ENCODE measurements around the gene INTS6. TPM values are rescaled to one million over a fixed set of nuclear protein-coding genes. Genes with fewer than 3 reads are reported as not detected.

The INTS6 gene
- 44.5 and 68.7 TPM in 2 replicates for total RNA-seq

GRCh38 chr13:51452361-51453206, at the start of gene INTS6:
INTS6 (minus strand) TSS chr13:51453036; CDS start chr13:51452525, 511 bp downstream.
- TF ChIP-seq CTCF (IDR thresholded peaks at IDR 0.05; ENCODE audit: insufficient read depth, low read length, severe bottlenecking) = no peak
- peak within 1 kb of the TSS; percentile 90 for H3K4me3 ChIP-seq (ENCODE audit: low read depth, low read length)
- peaks cover 12% of the 10 kb centered on the region for H3K36me3 ChIP-seq (ENCODE audit: control insufficient read depth, insufficient read depth, low read length)
- DNase-seq (ENCODE audit: low read depth) (peak; percentile 95), FAIRE-seq (no peak)
- no peaks in the 10 kb centered on the region for H3K27me3 ChIP-seq (ENCODE audit: control insufficient read depth, insufficient read depth, low read length)

GRCh38 chr13:51502153-51502651, 49.4 kb upstream of the INTS6 start:
- no peak for FAIRE-seq
- Histone ChIP-seq H3K27me3 (ENCODE audit: control insufficient read depth, insufficient read depth, low read length) (no peaks in the 10 kb centered on the region), H3K36me3 (ENCODE audit: control insufficient read depth, insufficient read depth, low read length) (no peaks in the 10 kb centered on the region), H3K4me3 (ENCODE audit: low read depth, low read length) (no peak overlapping the region)
- peak; percentile 79 for DNase-seq (ENCODE audit: low read depth)
- no peak for TF ChIP-seq CTCF (IDR thresholded peaks at IDR 0.05; ENCODE audit: insufficient read depth, low read length, severe bottlenecking)

- Histone ChIP-seq H3K4me3 (ENCODE audit: low read depth, low read length) (no peak overlapping the region), H3K27me3 (ENCODE audit: control insufficient read depth, insufficient read depth, low read length) (no peaks in the 10 kb centered on the region), H3K36me3 (ENCODE audit: control insufficient read depth, insufficient read depth, low read length) (no peaks in the 10 kb centered on the region)
- TF ChIP-seq CTCF (IDR thresholded peaks at IDR 0.05; ENCODE audit: insufficient read depth, low read length, severe bottlenecking) = no peak
- peak; percentile 75 for DNase-seq (ENCODE audit: low read depth)
- FAIRE-seq = no peak
Observed at GRCh38 chr13:51501592-51502152, 48.8 kb upstream of the INTS6 start.

- no peak for TF ChIP-seq CTCF (IDR thresholded peaks at IDR 0.05; ENCODE audit: insufficient read depth, low read length, severe bottlenecking)
- H3K4me3 ChIP-seq (ENCODE audit: low read depth, low read length) = no peak overlapping the region
- no peaks in the 10 kb centered on the region for H3K36me3 ChIP-seq (ENCODE audit: control insufficient read depth, insufficient read depth, low read length)
- DNase-seq (ENCODE audit: low read depth) = no peak
- no peak for FAIRE-seq
- no peaks in the 10 kb centered on the region for H3K27me3 ChIP-seq (ENCODE audit: control insufficient read depth, insufficient read depth, low read length)
Observed at GRCh38 chr13:51501096-51501495, 48.3 kb upstream of the INTS6 start.

- H3K36me3 ChIP-seq (ENCODE audit: control insufficient read depth, insufficient read depth, low read length) = no peaks in the 10 kb centered on the region
- DNase-seq (ENCODE audit: low read depth) = no peak
- no peak for FAIRE-seq
- no peak overlapping the region for H3K4me3 ChIP-seq (ENCODE audit: low read depth, low read length)
- TF ChIP-seq CTCF (IDR thresholded peaks at IDR 0.05; ENCODE audit: insufficient read depth, low read length, severe bottlenecking) = no peak
- no peaks in the 10 kb centered on the region for H3K27me3 ChIP-seq (ENCODE audit: control insufficient read depth, insufficient read depth, low read length)
Observed at GRCh38 chr13:51500687-51501086, 47.9 kb upstream of the INTS6 start.

Data from bronchial epithelial cell (primary cell).